Osteocyte (in vitro differentiated cells): ENCODE measurements around the gene RIPK4. TPM values are rescaled to one million over a fixed set of nuclear protein-coding genes. Genes with fewer than 3 reads are reported as not detected.

ENCODE experiments used
- DNase-seq: peaks from one replicate; pipeline ENCODE4 v3.0.0; 2021; ENCODE audit warnings: mixed read lengths; ENCODE audit not compliant: unreplicated experiment; ENCODE audit errors: extremely low spot score
- H3K27ac Mint-ChIP-seq: one replicate; pipeline ENCODE4 v1.8.0; 2021; ENCODE audit warnings: mild to moderate bottlenecking, mixed read lengths; ENCODE audit not compliant: unreplicated experiment
- H3K27me3 Mint-ChIP-seq: one replicate; pipeline ENCODE4 v1.8.0; 2021; ENCODE audit warnings: mixed read lengths; ENCODE audit not compliant: unreplicated experiment
- H3K36me3 Mint-ChIP-seq: one replicate; pipeline ENCODE4 v1.8.0; 2021; ENCODE audit warnings: mixed read lengths; ENCODE audit not compliant: unreplicated experiment
- H3K4me1 Mint-ChIP-seq: one replicate; pipeline ENCODE4 v1.8.0; 2021; ENCODE audit warnings: mixed read lengths; ENCODE audit not compliant: unreplicated experiment
- H3K4me3 Mint-ChIP-seq: one replicate; pipeline ENCODE4 v1.8.0; 2021; ENCODE audit warnings: mild to moderate bottlenecking, moderate library complexity, mixed read lengths; ENCODE audit not compliant: unreplicated experiment
- H3K9me3 Mint-ChIP-seq: one replicate; pipeline ENCODE4 v1.8.0; 2021; ENCODE audit warnings: mixed read lengths; ENCODE audit not compliant: unreplicated experiment
- CTCF ChIP-seq: fragments of 200-600 bp; sonication (generic); IDR thresholded peaks from 2 replicates; pipeline ENCODE4 v1.5.0; 2021; ENCODE audit warnings: antibody characterized with exemption, mild to moderate bottlenecking, moderate library complexity
- long read RNA-seq: library from polyadenylated mRNA; unstranded; transcript quantifications from one replicate; pipeline ENCODE4 v2.0.0, GENCODE V29; 2021
- total RNA-seq: library from RNA; stranded (reverse); gene quantifications from 2 replicates; pipeline ENCODE4 v1.2.1, GENCODE V29; 2021

The RIPK4 gene
- total RNA-seq = 2.4 and 2.7 TPM in 2 replicates
- long read RNA-seq, transcript RIPK4-201 (8 exons, 3,889 nt) = major isoform, 6 of 11 reads
- long read RNA-seq, partial matches to known transcripts = 2 of 11 reads
- long read RNA-seq, other reads (novel, unspliced or antisense) = 3 of 11 reads

DNA sequence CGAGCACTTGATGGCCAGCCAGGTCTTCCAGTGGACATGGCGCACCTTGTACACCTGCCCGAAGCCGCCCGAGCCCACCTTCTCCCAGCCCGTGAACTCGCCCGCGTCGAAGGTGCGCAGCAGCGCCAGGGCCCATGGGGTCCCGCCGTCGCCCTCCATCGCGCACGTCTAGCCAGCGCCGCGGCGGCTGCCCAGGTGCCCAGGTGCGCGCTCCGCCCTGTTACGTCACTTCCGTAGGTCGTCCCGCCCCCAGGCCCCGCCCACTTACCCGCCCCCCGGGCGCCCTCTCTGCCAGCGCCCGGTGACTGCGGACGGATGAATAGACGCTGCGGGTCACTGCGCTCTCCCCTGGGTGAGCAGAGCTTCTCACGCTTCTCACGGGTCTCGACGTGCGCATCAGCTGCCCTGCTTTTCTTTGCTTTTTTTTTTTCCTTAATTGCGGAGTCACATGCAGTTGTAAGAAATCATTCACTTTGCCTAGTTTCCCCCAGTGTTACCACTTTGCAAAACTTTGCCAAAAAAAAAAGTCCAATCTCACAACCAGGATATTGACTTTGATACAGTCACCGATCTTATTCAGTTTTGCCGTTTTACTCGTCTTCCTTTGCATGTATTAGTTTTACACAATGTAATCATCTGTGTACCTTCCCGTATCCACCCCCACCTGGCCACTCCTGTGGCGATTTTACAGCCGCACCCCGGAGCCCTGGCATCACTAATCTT is at the start of gene RIPK4:
Gene RIPK4 (minus strand): TSS at position 170 of the 723 bp plus-strand sequence. CDS start 11 bp downstream, at position 159.
- H3K36me3 Mint-ChIP-seq = no peaks in the 10 kb centered on the region
- H3K4me3 Mint-ChIP-seq = peak within 1 kb of the TSS; percentile 76
- no peaks in the 10 kb centered on the region for H3K9me3 Mint-ChIP-seq
- peak within 1 kb of the TSS; percentile 76 for H3K27ac Mint-ChIP-seq
- peaks cover 5% of the 10 kb centered on the region for H3K27me3 Mint-ChIP-seq
- TF ChIP-seq CTCF = no peak
- peaks cover 52% of the 10 kb centered on the region for H3K4me1 Mint-ChIP-seq
- no peak for DNase-seq

DNA sequence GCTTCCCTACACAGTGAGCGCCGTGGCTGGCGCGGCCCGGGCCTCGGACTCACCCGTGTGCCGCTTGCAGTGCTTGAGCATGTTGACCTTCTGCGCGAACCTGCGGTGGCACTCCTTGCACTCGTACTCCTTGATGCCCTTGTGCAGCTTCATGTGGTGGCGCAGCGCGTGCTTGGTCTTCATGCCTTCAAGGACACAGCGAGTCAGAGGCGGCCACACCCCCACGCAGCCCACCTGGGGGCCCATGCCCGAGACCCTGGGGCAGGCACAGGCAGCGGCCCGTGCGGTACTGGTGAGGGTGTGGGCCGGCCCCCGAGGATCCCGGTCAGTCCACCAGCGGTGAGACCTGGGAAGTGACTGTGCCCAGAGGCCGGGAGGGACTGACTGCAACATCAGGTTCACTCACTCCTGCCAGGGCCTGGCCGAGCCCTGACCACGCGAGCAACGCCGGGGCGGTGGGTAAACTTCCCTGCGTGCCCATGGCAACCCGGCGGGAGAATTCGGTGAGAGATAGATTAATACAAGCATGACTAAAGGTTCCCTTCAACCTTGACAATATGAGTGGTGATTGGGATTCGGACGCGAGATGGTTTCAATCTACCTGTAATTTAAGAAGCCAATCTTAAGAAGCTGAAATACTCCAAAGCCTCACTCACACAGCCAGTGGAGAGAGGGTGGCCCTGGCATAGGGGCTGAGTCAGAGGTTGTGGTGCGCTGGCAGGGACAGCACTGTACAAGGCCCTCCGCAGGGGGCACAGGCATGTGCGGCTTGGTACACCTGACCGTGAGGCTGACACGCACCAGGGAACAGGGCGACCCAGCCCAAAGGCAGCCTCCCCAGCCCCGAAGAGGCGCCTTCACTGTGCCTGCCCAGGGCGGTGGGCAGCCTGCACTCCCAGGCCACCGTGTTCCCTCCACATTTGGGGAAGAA is 49.1 kb upstream of the RIPK4 start:
- no peak overlapping the region for H3K4me3 Mint-ChIP-seq
- TF ChIP-seq CTCF = no peak
- no peak overlapping the region for H3K27ac Mint-ChIP-seq

DNA sequence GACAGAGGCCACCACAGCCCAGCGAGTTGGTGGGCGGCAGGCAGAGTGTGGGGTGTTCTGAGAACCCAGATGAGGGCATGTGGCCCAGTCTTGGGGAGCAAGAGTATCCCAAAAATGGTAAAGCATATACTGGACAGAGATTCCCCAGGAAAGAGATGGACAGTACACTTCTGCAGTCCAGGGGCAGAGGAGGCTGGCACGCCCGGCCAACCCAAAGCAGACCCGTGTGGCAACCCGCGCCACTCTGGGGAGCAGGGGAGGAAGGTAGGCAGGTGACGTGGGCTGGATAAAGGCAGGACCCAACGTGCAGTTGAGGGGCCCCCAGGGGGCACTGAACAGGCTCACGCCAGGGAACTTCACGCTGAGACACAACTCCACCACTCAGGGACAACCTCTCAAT is 46.4 kb upstream of the RIPK4 start:
- H3K4me1 Mint-ChIP-seq = peaks cover 12% of the 10 kb centered on the region
- peaks cover 18% of the 10 kb centered on the region for H3K36me3 Mint-ChIP-seq
- H3K27me3 Mint-ChIP-seq = no peaks in the 10 kb centered on the region
- H3K9me3 Mint-ChIP-seq = no peaks in the 10 kb centered on the region
- TF ChIP-seq CTCF = no peak
- no peak overlapping the region for H3K27ac Mint-ChIP-seq
- no peak overlapping the region for H3K4me3 Mint-ChIP-seq
- no peak for DNase-seq

More for the DNA sequence above, 49.1 kb upstream of the RIPK4 start:
- H3K9me3 Mint-ChIP-seq = no peaks in the 10 kb centered on the region
- peaks cover 12% of the 10 kb centered on the region for H3K4me1 Mint-ChIP-seq
- DNase-seq = no peak
- H3K27me3 Mint-ChIP-seq = no peaks in the 10 kb centered on the region
- peaks cover 13% of the 10 kb centered on the region for H3K36me3 Mint-ChIP-seq

DNA sequence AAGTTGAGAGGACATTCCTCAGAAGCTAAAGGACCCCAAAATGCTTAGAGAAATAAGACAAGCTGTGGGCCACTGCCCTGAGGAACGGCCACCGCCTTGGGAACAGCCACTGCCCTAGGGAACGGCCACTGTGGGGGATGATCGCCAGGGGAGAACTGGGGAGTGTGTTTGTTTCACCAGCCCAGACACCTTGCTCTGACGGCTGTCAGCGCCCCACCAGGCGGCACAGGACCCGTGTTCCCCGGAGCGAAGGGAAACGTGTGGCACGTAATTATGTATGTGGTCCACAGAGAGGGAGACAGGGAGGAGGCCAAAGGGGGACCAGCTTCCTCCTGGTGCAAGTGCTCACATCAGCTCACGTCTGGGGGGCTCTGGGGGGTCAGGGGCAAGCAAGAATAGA is 45.8 kb upstream of the RIPK4 start:
- no peak overlapping the region for H3K27ac Mint-ChIP-seq
- no peak for TF ChIP-seq CTCF
- H3K9me3 Mint-ChIP-seq = no peaks in the 10 kb centered on the region
- H3K4me1 Mint-ChIP-seq = peaks cover 12% of the 10 kb centered on the region
- H3K36me3 Mint-ChIP-seq = peaks cover 19% of the 10 kb centered on the region
- no peaks in the 10 kb centered on the region for H3K27me3 Mint-ChIP-seq
- DNase-seq = no peak
- H3K4me3 Mint-ChIP-seq = no peak overlapping the region

- H3K9me3 Mint-ChIP-seq = no peaks in the 10 kb centered on the region
These were observed 43.7 kb upstream of the RIPK4 start for GRCh38 chr21:41810597-41810932.

More at GRCh38 chr21:41810597-41810932, 43.7 kb upstream of the RIPK4 start:
- TF ChIP-seq CTCF = no peak
- H3K4me3 Mint-ChIP-seq = no peak overlapping the region
- DNase-seq = no peak
- H3K36me3 Mint-ChIP-seq = peaks cover 19% of the 10 kb centered on the region
- no peak overlapping the region for H3K27ac Mint-ChIP-seq
- H3K4me1 Mint-ChIP-seq = no peaks in the 10 kb centered on the region
- H3K27me3 Mint-ChIP-seq = no peaks in the 10 kb centered on the region
